ENCODE data around the gene WLS.

Gene WLS

DNA sequence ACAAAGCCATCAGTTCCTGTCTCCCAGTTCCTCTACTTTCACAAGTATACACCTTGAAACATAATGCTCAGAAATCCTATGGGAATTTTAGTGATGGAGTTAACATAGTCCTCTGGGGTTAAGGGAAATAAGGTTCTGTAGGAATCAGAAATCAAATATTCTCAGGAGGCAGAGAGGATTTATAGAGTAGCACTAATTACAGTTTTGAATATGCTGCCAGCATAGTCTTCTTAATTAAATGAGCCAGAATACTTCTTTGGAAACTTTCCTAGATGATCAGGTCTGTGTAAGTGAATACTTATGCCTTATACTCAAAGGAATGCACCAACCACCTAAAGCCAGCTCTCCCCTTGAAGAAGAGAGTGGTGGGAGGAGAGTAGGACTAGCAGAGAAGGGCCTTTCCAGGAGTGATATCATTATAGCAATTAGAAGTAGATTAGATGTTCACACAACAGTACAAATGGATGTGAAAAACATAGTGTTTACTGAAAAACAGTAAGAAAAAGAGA lies 150.5 kb downstream of the WLS start:
- DNase-seq (ENCODE audit: low read depth), result no peak

GRCh38 chr1:68078647-68079046 lies 153.7 kb downstream of the WLS start:
- no peak for DNase-seq (ENCODE audit: low read depth)
